GM12878 (cell line): ENCODE data around the gene MRPL41.

Experiments used
- CREM ChIP-seq: IDR thresholded peaks from 2 replicates; pipeline ENCODE4 v1.6.1; 2014; ENCODE audit warnings: antibody characterized with exemption, low read depth
- ETV6 ChIP-seq, 2 experiments: fragments of 450-650 bp in 1 of 2; IDR thresholded peaks in 1 of 2; conservative IDR thresholded peaks in 1 of 2; 2 replicates each; pipeline ENCODE4 v1.6.1; 2014; ENCODE audit warnings: antibody characterized with exemption in 1 of 2, borderline replicate concordance in 1 of 2, low read depth in 1 of 2, mild to moderate bottlenecking in 1 of 2, moderate library complexity in 1 of 2
- EZH2 ChIP-seq: IDR thresholded peaks from 2 replicates; pipeline ENCODE4 v1.6.1; 2012; ENCODE audit warnings: low read depth, mild to moderate bottlenecking, control low read depth, inconsistent platforms, low read length, borderline replicate concordance; ENCODE audit not compliant: control insufficient read depth
- KDM1A ChIP-seq: fragments of 200-600 bp; sonication (generic); IDR thresholded peaks from 2 replicates; pipeline ENCODE4 v1.6.1; 2016; ENCODE audit warnings: borderline replicate concordance
- SIX5 ChIP-seq: IDR thresholded peaks from 2 replicates; pipeline ENCODE4 v1.6.1; 2011; ENCODE audit warnings: mild to moderate bottlenecking, low read depth, low read length, moderate library complexity; ENCODE audit not compliant: severe bottlenecking
- ZNF24 ChIP-seq: fragments of 450-650 bp; IDR thresholded peaks from 2 replicates; pipeline ENCODE4 v1.6.1; 2017; ENCODE audit warnings: antibody characterized with exemption, mild to moderate bottlenecking
- TF ChIP-seq, protein P1 (sequence below), 3 experiments: IDR thresholded peaks in 2 of 3; conservative IDR thresholded peaks in 1 of 3; 2 replicates each; pipeline ENCODE4 v1.5.1; 2011; ENCODE audit warnings: low read depth in 3 of 3, low read length in 3 of 3, mild to moderate bottlenecking in 3 of 3, control low read depth in 2 of 3, moderate library complexity in 2 of 3, inconsistent platforms in 1 of 3, mixed read lengths in 1 of 3; ENCODE audit not compliant: control insufficient read depth in 2 of 3, insufficient read depth in 1 of 3; ENCODE audit errors: extremely low read depth in 1 of 3
- TF ChIP-seq, protein P2 (sequence below): IDR thresholded peaks from 2 replicates; pipeline ENCODE4 v1.6.1; 2011; ENCODE audit warnings: low read depth, mild to moderate bottlenecking, low read length, moderate library complexity, borderline replicate concordance; ENCODE audit errors: extremely low read depth
- TF ChIP-seq, protein P3 (sequence below): IDR thresholded peaks from 2 replicates; pipeline ENCODE4 v1.6.1; 2012; ENCODE audit warnings: low read length, inconsistent platforms
- TF ChIP-seq, protein P4 (sequence below): fragments of 450-650 bp; IDR thresholded peaks from 2 replicates; pipeline ENCODE4 v1.6.1; 2017; ENCODE audit warnings: mild to moderate bottlenecking

DNA sequence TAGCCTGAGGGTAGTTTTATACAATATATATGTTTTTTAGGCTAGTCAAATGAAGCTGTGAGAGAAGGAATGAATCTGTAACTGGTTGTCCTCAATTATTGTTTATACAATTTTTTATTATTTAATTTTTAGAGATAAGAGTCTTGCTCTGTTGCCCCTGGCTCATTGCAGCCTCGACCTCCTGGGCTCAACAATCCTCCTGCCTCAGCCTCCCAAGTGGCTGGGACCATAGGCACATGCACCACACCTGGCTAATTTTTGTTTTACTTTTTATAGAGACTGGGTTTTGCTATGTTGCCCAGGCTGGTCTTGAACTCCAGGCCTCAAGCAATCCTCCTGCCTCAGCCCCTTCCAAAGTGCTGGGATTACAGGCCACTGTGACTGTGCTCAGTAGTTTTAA lies 2.7 kb downstream of the MRPL41 start:
- no peak for TF ChIP-seq EZH2
- TF ChIP-seq ZNF24, result no peak
- TF ChIP-seq, protein P1, sequence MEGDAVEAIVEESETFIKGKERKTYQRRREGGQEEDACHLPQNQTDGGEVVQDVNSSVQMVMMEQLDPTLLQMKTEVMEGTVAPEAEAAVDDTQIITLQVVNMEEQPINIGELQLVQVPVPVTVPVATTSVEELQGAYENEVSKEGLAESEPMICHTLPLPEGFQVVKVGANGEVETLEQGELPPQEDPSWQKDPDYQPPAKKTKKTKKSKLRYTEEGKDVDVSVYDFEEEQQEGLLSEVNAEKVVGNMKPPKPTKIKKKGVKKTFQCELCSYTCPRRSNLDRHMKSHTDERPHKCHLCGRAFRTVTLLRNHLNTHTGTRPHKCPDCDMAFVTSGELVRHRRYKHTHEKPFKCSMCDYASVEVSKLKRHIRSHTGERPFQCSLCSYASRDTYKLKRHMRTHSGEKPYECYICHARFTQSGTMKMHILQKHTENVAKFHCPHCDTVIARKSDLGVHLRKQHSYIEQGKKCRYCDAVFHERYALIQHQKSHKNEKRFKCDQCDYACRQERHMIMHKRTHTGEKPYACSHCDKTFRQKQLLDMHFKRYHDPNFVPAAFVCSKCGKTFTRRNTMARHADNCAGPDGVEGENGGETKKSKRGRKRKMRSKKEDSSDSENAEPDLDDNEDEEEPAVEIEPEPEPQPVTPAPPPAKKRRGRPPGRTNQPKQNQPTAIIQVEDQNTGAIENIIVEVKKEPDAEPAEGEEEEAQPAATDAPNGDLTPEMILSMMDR (IDR thresholded peaks at IDR 0.05 in 2 of 3, conservative IDR thresholded peaks at IDR 0.05 in 1 of 3; ENCODE audit: control insufficient read depth in 2 of 3, extremely low read depth in 1 of 3, insufficient read depth in 1 of 3, low read depth in 3 of 3, low read length in 3 of 3), result no peak
- TF ChIP-seq, protein P2, sequence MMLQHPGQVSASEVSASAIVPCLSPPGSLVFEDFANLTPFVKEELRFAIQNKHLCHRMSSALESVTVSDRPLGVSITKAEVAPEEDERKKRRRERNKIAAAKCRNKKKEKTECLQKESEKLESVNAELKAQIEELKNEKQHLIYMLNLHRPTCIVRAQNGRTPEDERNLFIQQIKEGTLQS, result no peak
- no peak for TF ChIP-seq CREM
- TF ChIP-seq SIX5, result no peak
- TF ChIP-seq ETV6 (conservative IDR thresholded peaks at IDR 0.05 in 1 of 2, IDR thresholded peaks at IDR 0.05 in 1 of 2; ENCODE audit: borderline replicate concordance in 1 of 2, low read depth in 1 of 2), result no peak
- TF ChIP-seq, protein P3, sequence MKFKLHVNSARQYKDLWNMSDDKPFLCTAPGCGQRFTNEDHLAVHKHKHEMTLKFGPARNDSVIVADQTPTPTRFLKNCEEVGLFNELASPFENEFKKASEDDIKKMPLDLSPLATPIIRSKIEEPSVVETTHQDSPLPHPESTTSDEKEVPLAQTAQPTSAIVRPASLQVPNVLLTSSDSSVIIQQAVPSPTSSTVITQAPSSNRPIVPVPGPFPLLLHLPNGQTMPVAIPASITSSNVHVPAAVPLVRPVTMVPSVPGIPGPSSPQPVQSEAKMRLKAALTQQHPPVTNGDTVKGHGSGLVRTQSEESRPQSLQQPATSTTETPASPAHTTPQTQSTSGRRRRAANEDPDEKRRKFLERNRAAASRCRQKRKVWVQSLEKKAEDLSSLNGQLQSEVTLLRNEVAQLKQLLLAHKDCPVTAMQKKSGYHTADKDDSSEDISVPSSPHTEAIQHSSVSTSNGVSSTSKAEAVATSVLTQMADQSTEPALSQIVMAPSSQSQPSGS, result no peak
- TF ChIP-seq, protein P4, sequence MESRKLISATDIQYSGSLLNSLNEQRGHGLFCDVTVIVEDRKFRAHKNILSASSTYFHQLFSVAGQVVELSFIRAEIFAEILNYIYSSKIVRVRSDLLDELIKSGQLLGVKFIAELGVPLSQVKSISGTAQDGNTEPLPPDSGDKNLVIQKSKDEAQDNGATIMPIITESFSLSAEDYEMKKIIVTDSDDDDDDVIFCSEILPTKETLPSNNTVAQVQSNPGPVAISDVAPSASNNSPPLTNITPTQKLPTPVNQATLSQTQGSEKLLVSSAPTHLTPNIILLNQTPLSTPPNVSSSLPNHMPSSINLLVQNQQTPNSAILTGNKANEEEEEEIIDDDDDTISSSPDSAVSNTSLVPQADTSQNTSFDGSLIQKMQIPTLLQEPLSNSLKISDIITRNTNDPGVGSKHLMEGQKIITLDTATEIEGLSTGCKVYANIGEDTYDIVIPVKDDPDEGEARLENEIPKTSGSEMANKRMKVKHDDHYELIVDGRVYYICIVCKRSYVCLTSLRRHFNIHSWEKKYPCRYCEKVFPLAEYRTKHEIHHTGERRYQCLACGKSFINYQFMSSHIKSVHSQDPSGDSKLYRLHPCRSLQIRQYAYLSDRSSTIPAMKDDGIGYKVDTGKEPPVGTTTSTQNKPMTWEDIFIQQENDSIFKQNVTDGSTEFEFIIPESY, result no peak
- no peak for TF ChIP-seq KDM1A
